Dermis lymphatic vessel endothelial cell (primary cell): ENCODE results near the gene PDS5A. TPM values are rescaled to one million over a fixed set of nuclear protein-coding genes. Genes with fewer than 3 reads are reported as not detected.

ENCODE experiments used
- total RNA-seq: library from RNA; depleted of rRNA; stranded (reverse); fragments of >200 nt; gene quantifications from 2 replicates; pipeline ENCODE4 v1.2.1, GENCODE V29; 2014

PDS5A gene, protein sequence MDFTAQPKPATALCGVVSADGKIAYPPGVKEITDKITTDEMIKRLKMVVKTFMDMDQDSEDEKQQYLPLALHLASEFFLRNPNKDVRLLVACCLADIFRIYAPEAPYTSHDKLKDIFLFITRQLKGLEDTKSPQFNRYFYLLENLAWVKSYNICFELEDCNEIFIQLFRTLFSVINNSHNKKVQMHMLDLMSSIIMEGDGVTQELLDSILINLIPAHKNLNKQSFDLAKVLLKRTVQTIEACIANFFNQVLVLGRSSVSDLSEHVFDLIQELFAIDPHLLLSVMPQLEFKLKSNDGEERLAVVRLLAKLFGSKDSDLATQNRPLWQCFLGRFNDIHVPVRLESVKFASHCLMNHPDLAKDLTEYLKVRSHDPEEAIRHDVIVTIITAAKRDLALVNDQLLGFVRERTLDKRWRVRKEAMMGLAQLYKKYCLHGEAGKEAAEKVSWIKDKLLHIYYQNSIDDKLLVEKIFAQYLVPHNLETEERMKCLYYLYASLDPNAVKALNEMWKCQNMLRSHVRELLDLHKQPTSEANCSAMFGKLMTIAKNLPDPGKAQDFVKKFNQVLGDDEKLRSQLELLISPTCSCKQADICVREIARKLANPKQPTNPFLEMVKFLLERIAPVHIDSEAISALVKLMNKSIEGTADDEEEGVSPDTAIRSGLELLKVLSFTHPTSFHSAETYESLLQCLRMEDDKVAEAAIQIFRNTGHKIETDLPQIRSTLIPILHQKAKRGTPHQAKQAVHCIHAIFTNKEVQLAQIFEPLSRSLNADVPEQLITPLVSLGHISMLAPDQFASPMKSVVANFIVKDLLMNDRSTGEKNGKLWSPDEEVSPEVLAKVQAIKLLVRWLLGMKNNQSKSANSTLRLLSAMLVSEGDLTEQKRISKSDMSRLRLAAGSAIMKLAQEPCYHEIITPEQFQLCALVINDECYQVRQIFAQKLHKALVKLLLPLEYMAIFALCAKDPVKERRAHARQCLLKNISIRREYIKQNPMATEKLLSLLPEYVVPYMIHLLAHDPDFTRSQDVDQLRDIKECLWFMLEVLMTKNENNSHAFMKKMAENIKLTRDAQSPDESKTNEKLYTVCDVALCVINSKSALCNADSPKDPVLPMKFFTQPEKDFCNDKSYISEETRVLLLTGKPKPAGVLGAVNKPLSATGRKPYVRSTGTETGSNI (N-terminal part only)
- total RNA-seq = 54.3 and 61.0 TPM in 2 replicates

DNA sequence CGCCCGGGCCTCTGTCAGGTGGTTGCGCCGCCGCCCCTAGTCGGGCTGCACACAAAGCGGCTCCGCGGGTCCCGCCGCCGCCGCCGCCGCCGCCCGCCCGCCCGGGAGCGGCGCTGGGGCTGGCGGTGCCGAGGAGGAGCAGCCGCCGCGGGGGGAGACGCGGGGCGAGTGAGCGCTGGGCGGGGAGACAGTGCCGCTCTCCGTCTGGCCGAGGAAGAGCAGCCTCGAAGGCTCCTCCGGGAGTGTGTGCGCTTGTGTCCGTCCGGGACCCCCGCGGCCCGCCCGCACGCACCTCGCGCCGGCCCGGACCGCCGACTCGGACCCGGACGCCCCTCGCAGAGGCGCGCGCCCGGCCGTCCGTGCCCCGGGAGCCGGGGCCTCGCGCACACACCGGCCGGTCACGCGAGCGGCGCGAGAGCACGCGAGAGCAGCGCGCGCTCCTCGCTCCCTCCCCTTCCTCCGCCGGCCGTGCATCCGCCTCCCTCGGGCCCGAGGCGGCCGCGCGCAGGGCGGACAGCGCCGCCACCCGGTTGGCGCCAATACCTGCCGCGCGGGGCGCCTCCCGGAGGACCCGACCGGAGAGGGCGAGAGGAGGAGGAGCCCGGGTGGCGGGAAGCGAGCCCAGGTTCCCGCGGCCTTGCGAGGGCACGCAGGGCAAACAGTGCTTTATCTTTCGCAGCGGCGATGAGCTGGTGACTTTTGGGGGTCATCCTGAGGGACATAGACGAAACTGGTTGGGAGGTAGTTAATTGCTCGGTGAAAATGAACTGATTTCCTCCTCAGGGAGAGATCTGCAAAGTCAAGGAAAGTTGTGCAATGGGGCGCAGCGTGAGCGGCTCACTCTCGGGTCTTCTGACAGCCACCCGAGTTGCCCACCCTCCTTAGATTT, at the start of gene PDS5A:
TSS of gene PDS5A (minus strand) at position 423 of the 889 bp plus-strand sequence. CDS start 1,334 bp downstream, outside the sequence.

Other genes with a start within 250 kb of the PDS5A start
- gene N4BP2, start 78.9 kb upstream of the PDS5A start, total RNA-seq = 7.3 and 9.9 TPM in 2 replicates
- gene RHOH, start 219.1 kb upstream of the PDS5A start, total RNA-seq = under 0.01 TPM in 1 of 2 replicates, not detected in the other